Tibial nerve (tissue), 4 donors: ENCODE measurements around the gene NELL1.

Source experiments
- EP300 ChIP-seq, 2 donors: sonication (generic); formaldehyde crosslinking; IDR thresholded peaks; one replicate each; pipeline ENCODE4 v1.6.1; 2017; ENCODE audit warnings: antibody characterized with exemption in 2 of 2, mild to moderate bottlenecking in 1 of 2
- POLR2A ChIP-seq, 2 donors: fragments of 450-650 bp; IDR thresholded peaks; one replicate each; pipeline ENCODE4 v1.6.1; 2017; ENCODE audit warnings: antibody characterized with exemption in 2 of 2, mild to moderate bottlenecking in 2 of 2, moderate library complexity in 2 of 2
- TF ChIP-seq, protein P1 (sequence below), 5 experiments: fragments of 200-600 bp in 3 of 5; fragments of 450-650 bp in 2 of 5; sonication (generic) in 3 of 5; IDR thresholded peaks; one replicate each; pipeline ENCODE4 v1.5.1; 2016 to 2019; ENCODE audit warnings: antibody characterized with exemption in 5 of 5, mild to moderate bottlenecking in 3 of 5, moderate library complexity in 2 of 5

DNA sequence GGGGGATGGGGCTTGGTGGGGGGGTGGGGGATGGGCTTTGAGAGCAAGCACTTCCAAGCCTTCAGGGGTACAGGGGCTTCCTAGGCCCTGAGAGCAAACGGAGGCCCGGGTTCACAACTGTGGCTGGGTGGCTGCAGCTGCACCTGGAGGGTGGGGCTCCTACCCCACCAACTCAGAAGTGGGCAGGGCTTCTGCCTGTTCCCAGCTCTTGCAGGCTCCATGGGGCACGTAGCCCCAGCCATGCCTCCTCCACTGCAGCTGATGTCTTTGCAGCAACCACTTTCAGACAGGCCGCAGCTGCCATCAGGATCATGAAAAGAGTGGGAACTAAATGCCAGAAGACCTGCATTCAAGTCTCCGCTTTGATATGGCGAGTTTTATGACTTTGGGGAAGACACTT, 464.3 kb downstream of the NELL1 start:
- TF ChIP-seq, protein P1, sequence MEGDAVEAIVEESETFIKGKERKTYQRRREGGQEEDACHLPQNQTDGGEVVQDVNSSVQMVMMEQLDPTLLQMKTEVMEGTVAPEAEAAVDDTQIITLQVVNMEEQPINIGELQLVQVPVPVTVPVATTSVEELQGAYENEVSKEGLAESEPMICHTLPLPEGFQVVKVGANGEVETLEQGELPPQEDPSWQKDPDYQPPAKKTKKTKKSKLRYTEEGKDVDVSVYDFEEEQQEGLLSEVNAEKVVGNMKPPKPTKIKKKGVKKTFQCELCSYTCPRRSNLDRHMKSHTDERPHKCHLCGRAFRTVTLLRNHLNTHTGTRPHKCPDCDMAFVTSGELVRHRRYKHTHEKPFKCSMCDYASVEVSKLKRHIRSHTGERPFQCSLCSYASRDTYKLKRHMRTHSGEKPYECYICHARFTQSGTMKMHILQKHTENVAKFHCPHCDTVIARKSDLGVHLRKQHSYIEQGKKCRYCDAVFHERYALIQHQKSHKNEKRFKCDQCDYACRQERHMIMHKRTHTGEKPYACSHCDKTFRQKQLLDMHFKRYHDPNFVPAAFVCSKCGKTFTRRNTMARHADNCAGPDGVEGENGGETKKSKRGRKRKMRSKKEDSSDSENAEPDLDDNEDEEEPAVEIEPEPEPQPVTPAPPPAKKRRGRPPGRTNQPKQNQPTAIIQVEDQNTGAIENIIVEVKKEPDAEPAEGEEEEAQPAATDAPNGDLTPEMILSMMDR (IDR thresholded peaks at IDR 0.05), result no peak
- TF ChIP-seq POLR2A (IDR thresholded peaks at IDR 0.05), result no peak
- TF ChIP-seq EP300 (IDR thresholded peaks at IDR 0.05), result no peak
